Measurements from ENCODE around the gene OR5K4. TPM values are rescaled to one million over a fixed set of nuclear protein-coding genes. Genes with fewer than 3 reads are reported as not detected.

OR5K4 gene, protein sequence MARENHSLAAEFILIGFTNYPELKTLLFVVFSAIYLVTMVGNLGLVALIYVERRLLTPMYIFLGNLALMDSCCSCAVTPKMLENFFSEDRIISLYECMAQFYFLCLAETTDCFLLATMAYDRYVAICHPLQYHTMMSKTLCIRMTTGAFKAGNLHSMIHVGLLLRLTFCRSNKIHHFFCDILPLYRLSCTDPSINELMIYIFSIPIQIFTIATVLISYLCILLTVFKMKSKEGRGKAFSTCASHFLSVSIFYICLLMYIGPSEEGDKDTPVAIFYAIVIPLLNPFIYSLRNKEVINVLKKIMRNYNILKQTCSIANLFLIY
- total RNA-seq, result not detected

DNA sequence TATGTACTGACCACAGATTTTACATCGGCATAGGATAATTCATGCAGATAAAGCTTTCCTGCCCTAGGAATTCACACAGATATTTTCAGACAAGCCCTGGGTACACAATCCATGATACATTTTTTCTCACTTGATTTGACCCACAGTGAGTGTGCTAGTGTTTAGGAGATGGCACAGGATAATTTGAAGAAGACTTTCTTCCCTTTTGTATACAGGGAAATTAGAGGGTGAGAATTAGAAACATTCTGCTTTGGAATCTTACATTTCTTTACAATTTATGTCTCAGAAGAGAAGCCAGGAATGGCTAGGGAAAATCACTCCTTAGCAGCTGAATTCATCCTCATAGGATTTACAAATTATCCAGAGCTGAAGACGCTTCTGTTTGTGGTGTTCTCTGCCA lies at the start of gene OR5K4:
Gene OR5K4 (plus strand): TSS at position 301 of the 400 bp plus-strand sequence. CDS start 0 bp downstream, at position 301.

DNA sequence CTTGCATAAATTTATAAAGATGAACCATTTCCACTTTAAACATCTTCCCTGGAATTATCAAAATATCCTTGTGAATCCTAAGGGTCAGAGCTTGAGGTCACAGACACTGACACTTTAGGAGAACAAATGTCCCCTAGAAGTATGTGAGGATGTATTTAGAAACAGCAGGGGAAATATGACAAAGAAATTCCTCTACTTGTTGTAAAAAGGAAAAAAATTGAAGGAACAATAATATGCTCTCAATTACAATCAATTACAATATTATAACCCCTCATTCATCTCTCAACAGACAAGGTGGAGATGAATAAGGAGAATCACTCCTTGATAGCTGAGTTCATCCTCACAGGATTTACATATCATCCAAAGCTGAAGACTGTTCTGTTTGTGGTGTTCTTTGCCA lies 36.7 kb downstream of the OR5K4 start, which contains the start of gene OR5K3:
Gene OR5K3 (plus strand): TSS at position 301 of the 400 bp plus-strand sequence. CDS start 0 bp downstream, at position 301.

Other genes with a start within 250 kb of the OR5K4 start
- not detected for gene OR5H1, start 223.1 kb upstream of the OR5K4 start, total RNA-seq
- not detected for gene OR5H14, start 206.4 kb upstream of the OR5K4 start, total RNA-seq
- gene OR5H15, start 187.2 kb upstream of the OR5K4 start, total RNA-seq, result not detected
- gene OR5H6, start 89.6 kb upstream of the OR5K4 start, total RNA-seq, result not detected
- gene OR5H2, start 71.3 kb upstream of the OR5K4 start, total RNA-seq, result not detected
- not detected for gene OR5K3, start 36.8 kb downstream of the OR5K4 start, total RNA-seq
- not detected for gene OR5K1, start 109.3 kb downstream of the OR5K4 start, total RNA-seq
- gene OR5K2, start 143.8 kb downstream of the OR5K4 start, total RNA-seq, result not detected
- gene CLDND1, start 169.0 kb downstream of the OR5K4 start, total RNA-seq, result 155 TPM
- not detected for gene GPR15, start 178.1 kb downstream of the OR5K4 start, total RNA-seq
- 26.9 TPM for gene CPOX, start 239.8 kb downstream of the OR5K4 start, total RNA-seq